Measurements from ENCODE around the gene PIK3R2. TPM values are rescaled to one million over a fixed set of nuclear protein-coding genes. Genes with fewer than 3 reads are reported as not detected.

Gene PIK3R2
- total and polyA plus RNA-seq, 2 of the 13 experiments (the other 11 are each of a cell fraction or from before 2014, with no cell fraction given): 18.6 to 25.3 TPM

DNA sequence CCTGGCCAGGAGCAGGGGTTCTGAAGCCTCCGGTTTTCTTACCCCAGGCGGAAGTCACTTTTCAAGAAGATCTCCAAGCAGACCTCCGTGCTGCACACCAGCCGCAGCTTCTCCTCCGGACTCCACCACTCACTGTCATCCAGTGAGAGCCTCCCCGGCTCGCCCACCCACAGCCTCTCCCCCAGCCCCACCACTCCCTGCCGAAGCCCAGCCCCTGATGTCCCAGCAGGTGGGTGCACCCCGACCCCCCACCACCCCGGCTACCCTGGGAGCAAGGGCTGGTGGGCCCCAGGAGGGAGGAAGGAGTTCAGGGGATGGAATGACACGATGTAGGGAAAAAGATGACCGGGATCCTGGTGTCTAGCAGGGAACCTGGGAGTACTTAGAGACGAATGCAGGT, 5.6 kb upstream of the PIK3R2 start (continued):
- TF ChIP-seq, protein P1, sequence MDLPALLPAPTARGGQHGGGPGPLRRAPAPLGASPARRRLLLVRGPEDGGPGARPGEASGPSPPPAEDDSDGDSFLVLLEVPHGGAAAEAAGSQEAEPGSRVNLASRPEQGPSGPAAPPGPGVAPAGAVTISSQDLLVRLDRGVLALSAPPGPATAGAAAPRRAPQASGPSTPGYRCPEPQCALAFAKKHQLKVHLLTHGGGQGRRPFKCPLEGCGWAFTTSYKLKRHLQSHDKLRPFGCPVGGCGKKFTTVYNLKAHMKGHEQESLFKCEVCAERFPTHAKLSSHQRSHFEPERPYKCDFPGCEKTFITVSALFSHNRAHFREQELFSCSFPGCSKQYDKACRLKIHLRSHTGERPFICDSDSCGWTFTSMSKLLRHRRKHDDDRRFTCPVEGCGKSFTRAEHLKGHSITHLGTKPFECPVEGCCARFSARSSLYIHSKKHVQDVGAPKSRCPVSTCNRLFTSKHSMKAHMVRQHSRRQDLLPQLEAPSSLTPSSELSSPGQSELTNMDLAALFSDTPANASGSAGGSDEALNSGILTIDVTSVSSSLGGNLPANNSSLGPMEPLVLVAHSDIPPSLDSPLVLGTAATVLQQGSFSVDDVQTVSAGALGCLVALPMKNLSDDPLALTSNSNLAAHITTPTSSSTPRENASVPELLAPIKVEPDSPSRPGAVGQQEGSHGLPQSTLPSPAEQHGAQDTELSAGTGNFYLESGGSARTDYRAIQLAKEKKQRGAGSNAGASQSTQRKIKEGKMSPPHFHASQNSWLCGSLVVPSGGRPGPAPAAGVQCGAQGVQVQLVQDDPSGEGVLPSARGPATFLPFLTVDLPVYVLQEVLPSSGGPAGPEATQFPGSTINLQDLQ (CRISPR knock-in tag; IDR thresholded peaks at IDR 0.05): no peak

DNA sequence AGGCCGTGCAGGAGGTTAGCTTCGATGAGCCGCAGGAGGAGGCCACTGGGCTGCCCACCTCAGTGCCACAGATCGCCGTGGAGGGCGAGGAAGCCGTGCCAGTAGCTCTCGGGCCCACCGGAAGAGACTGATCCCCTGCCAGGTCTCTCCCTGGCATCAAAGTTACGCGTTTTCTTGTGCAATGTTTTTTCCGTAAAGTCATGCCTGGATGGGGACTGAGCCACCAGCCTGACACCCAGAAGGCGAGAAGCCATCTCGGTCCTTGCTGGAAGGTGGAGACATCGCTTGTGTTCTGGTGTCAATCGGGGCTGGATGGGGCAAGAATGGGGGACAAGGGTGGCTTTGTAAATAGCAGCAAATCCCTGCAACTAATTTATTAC, 3.4 kb upstream of the PIK3R2 start:
- peaks cover 13% of the 10 kb centered on the region for H3K79me2 ChIP-seq (ENCODE audit: insufficient read depth, low read length)
- peaks cover 10 to 22% of the 10 kb centered on the region in 2 experiments; a peak in 4 of 5 replicates for H3K36me3 ChIP-seq (replicated peaks in 1 of 2; ENCODE audit: control insufficient read depth in 1 of 2, insufficient read depth in 2 of 2, low read length in 2 of 2)
- WGBS (ENCODE audit: low lambda C conversion rate): 89% methylated on average over 13 of the region's 16 CpGs
- no peak overlapping the region for H3K4me2 ChIP-seq (ENCODE audit: low read depth, low read length)
- H3K27me3 ChIP-seq (ENCODE audit: control insufficient read depth in 1 of 2, insufficient read depth in 2 of 2, low read length in 2 of 2): no peaks in the 10 kb centered on the region; a peak in 1 of 5 replicates
- no peak overlapping the region for H3K27ac ChIP-seq (ENCODE audit: extremely low read length, insufficient read depth, low read length)
- H4K20me1 ChIP-seq (ENCODE audit: insufficient read depth, low read length): no peaks in the 10 kb centered on the region
- in situ Hi-C loops (cut with HindIII; ENCODE audit: extremely low pct_ligation_motif_present, low pct_unique_long_range_greater_than_20kb): no loop called here
- no peak overlapping the region for H3K9ac ChIP-seq (ENCODE audit: insufficient read depth, low read depth, low read length)
- ChIA-PET CTCF (ENCODE audit: low intra/inter-chr PET ratio, low total read pairs) (no interaction called here), POLR2A (no interaction called here)
- no peak for DNase-seq (ENCODE audit: low spot score)
- ATAC-seq: no peak
- no peaks in the 10 kb centered on the region for H3K9me3 ChIP-seq (ENCODE audit: low read length)
- H3K4me1 ChIP-seq (ENCODE audit: insufficient read depth, low read length): peaks cover 24% of the 10 kb centered on the region
- no peak overlapping the region for H3K4me3 ChIP-seq (replicated peaks in 1 of 3; ENCODE audit: insufficient read depth in 1 of 3, low read depth in 2 of 3, low read length in 3 of 3)
- no peak overlapping the region for H2AFZ ChIP-seq (ENCODE audit: low read length)
- no TSS peak for BruUV-seq (replicated peaks)
- TF ChIP-seq PCBP1 (IDR thresholded peaks at IDR 0.05; ENCODE audit: borderline replicate concordance, low read depth, low read length) (no peak), ZNF180 (CRISPR knock-in tag; IDR thresholded peaks at IDR 0.05; ENCODE audit: borderline replicate concordance, low read depth) (no peak), ZSCAN31 (CRISPR knock-in tag; IDR thresholded peaks at IDR 0.05; ENCODE audit: low read depth) (no peak)
- no peak for FAIRE-seq
- intact Hi-C loops (cut with micrococcal nuclease; ENCODE audit: unreplicated experiment): no loop called here
